ENCODE data around the gene CHN1.

The CHN1 gene

GRCh38 chr2:174776223-174776622 is 229.0 kb downstream of the CHN1 start:
- H3K4me3 ChIP-seq: no peak overlapping the region
- H3K27ac ChIP-seq: no peak overlapping the region
- DNase-seq (ENCODE audit: low spot score): no peak
- no peak for TF ChIP-seq CTCF (IDR thresholded peaks at IDR 0.05)

GRCh38 chr2:174775571-174775980 is 229.6 kb downstream of the CHN1 start:
- Histone ChIP-seq H3K27ac (no peak overlapping the region), H3K4me3 (no peak overlapping the region)
- DNase-seq (ENCODE audit: low spot score): no peak
- no peak for TF ChIP-seq CTCF (IDR thresholded peaks at IDR 0.05)

- DNase-seq (ENCODE audit: low spot score): no peak
- no peak for TF ChIP-seq CTCF (IDR thresholded peaks at IDR 0.05)
- Histone ChIP-seq H3K27ac (no peak overlapping the region), H3K4me3 (no peak overlapping the region)
These were observed 230.3 kb downstream of the CHN1 start for GRCh38 chr2:174774886-174775285.

GRCh38 chr2:174773215-174773614 is 232.0 kb downstream of the CHN1 start:
- no peak for DNase-seq (ENCODE audit: low spot score)

GRCh38 chr2:174772472-174772801 is 232.7 kb downstream of the CHN1 start:
- Histone ChIP-seq H3K4me3 (no peak overlapping the region), H3K27ac (no peak overlapping the region)
- no peak for DNase-seq (ENCODE audit: low spot score)
- no peak for TF ChIP-seq CTCF (IDR thresholded peaks at IDR 0.05)

More at GRCh38 chr2:174773215-174773614, 232.0 kb downstream of the CHN1 start:
- TF ChIP-seq CTCF (IDR thresholded peaks at IDR 0.05): no peak
- H3K27ac ChIP-seq: no peak overlapping the region
- H3K4me3 ChIP-seq: no peak overlapping the region

GRCh38 chr2:174771631-174772471 is 233.3 kb downstream of the CHN1 start:
- DNase-seq (ENCODE audit: low spot score): peak; percentile 78
- peak; percentile 74 for TF ChIP-seq CTCF (IDR thresholded peaks at IDR 0.05)
- peak overlapping the region; percentile 39 for H3K4me3 ChIP-seq
- H3K27ac ChIP-seq: no peak overlapping the region

- no peak for TF ChIP-seq CTCF (IDR thresholded peaks at IDR 0.05)
- Histone ChIP-seq H3K4me3 (no peak overlapping the region), H3K27ac (no peak overlapping the region)
- DNase-seq (ENCODE audit: low spot score): no peak
These were observed 234.0 kb downstream of the CHN1 start for GRCh38 chr2:174771136-174771535.
